HepG2 (cell line): ENCODE measurements around the gene GPR61. TPM values are rescaled to one million over a fixed set of nuclear protein-coding genes. Genes with fewer than 3 reads are reported as not detected.
A peak's percentile ranks its signal among the peaks of the same experiment; 100 is the strongest.

Source experiments
- FOXJ3 ChIP-seq: sonication (generic); formaldehyde crosslinking; IDR thresholded peaks from 2 replicates; pipeline ENCODE4 v1.4.0; 2020; ENCODE audit warnings: missing genetic modification reagents, mild to moderate bottlenecking, borderline replicate concordance
- HOXD1 ChIP-seq: sonication (generic); formaldehyde crosslinking; IDR thresholded peaks from 2 replicates; pipeline ENCODE4 v1.5.0; 2020; ENCODE audit warnings: missing genetic modification reagents
- KLF15 ChIP-seq: sonication (generic); formaldehyde crosslinking; IDR thresholded peaks from 2 replicates; pipeline ENCODE4 v1.8.1; 2023; ENCODE audit warnings: borderline replicate concordance, mild to moderate bottlenecking, inconsistent platforms, missing genetic modification reagents, mixed read lengths
- MNT ChIP-seq: fragments of 450-650 bp; IDR thresholded peaks from 2 replicates; pipeline ENCODE4 v1.6.1; 2016
- MXD3 ChIP-seq: IDR thresholded peaks from 2 replicates; pipeline ENCODE4 v1.6.1; 2016; ENCODE audit warnings: mild to moderate bottlenecking, missing biosample characterization, missing genetic modification reagents
- NFAT5 ChIP-seq: sonication (generic); formaldehyde crosslinking; IDR thresholded peaks from 2 replicates; pipeline ENCODE4 v1.4.0; 2020; ENCODE audit warnings: missing genetic modification reagents
- POLR2AphosphoS5 ChIP-seq: IDR thresholded peaks from 2 replicates; pipeline ENCODE4 v1.6.1; 2012; ENCODE audit warnings: low read depth, low read length
- SRSF4 ChIP-seq: fragments of 200-400 bp; formaldehyde crosslinking; IDR thresholded peaks from one replicate; pipeline ENCODE4 v1.6.1; 2018; ENCODE audit warnings: mild to moderate bottlenecking, low read depth, low read length, moderate library complexity; ENCODE audit not compliant: poor library complexity, severe bottlenecking
- SYNCRIP ChIP-seq: fragments of 200-400 bp; formaldehyde crosslinking; IDR thresholded peaks from 2 replicates; pipeline ENCODE4 v1.6.1; 2018; ENCODE audit warnings: mild to moderate bottlenecking, low read depth, low read length; ENCODE audit not compliant: insufficient read depth
- ZBTB26 ChIP-seq: IDR thresholded peaks from 2 replicates; pipeline ENCODE4 v1.6.1; 2016; ENCODE audit warnings: missing compliant biosample characterization, missing genetic modification reagents, borderline replicate concordance
- ZNF124 ChIP-seq: sonication (generic); formaldehyde crosslinking; IDR thresholded peaks from 2 replicates; pipeline ENCODE4 v1.4.0; 2020; ENCODE audit warnings: missing genetic modification reagents
- ZNF501 ChIP-seq: sonication (generic); formaldehyde crosslinking; IDR thresholded peaks from 2 replicates; pipeline ENCODE4 v1.5.1; 2020; ENCODE audit warnings: mild to moderate bottlenecking, moderate library complexity, missing genetic modification reagents
- ZNF503 ChIP-seq: sonication (generic); formaldehyde crosslinking; IDR thresholded peaks from 2 replicates; pipeline ENCODE4 v1.4.0; 2020; ENCODE audit warnings: missing genetic modification reagents
- ZNF557 ChIP-seq: sonication (generic); formaldehyde crosslinking; IDR thresholded peaks from 2 replicates; pipeline ENCODE4 v1.4.0; 2020; ENCODE audit warnings: missing genetic modification reagents
- ZNF607 ChIP-seq: sonication (generic); formaldehyde crosslinking; IDR thresholded peaks from 2 replicates; pipeline ENCODE4 v1.5.1; 2020; ENCODE audit warnings: missing genetic modification reagents, mild to moderate bottlenecking, borderline replicate concordance
- ZNF790 ChIP-seq: sonication (generic); formaldehyde crosslinking; IDR thresholded peaks from 2 replicates; pipeline ENCODE4 v1.8.0; 2022; ENCODE audit warnings: missing genetic modification reagents, mild to moderate bottlenecking, borderline replicate concordance
- ZNF891 ChIP-seq: sonication (generic); formaldehyde crosslinking; IDR thresholded peaks from 2 replicates; pipeline ENCODE4 v1.5.0; 2020; ENCODE audit warnings: mild to moderate bottlenecking, missing genetic modification reagents
- ZSCAN29 ChIP-seq: sonication (generic); formaldehyde crosslinking; conservative IDR thresholded peaks from 2 replicates; pipeline ENCODE4 v1.4.0; 2020; ENCODE audit warnings: mild to moderate bottlenecking, missing genetic modification reagents
- polyA plus RNA-seq, 8 experiments: library from polyadenylated mRNA; depleted of rRNA in 3 of 8; stranded (reverse) in 7 of 8; unstranded in 1 of 8; fragments of >200 nt; fragmentation: Illumina TruSeq in 4 of 8; extraction: Trizol in 4 of 8; gene quantifications; 2 replicates each; pipeline versions ENCODE4 v1.2.1 to v1.2.3, GENCODE V29; 2011 to 2016; ENCODE audit warnings: low read depth in 4 of 8, missing spikeins in 1 of 8, mixed read lengths in 1 of 8; ENCODE audit not compliant: insufficient read depth in 1 of 8
- total RNA-seq, 5 experiments: library from RNA; depleted of rRNA; stranded (reverse); fragments of >200 nt; fragmentation: Illumina TruSeq; extraction: Trizol; gene quantifications; 2 replicates each; pipeline ENCODE4 v1.2.3, GENCODE V29; 2016; ENCODE audit warnings: low read depth in 1 of 5

GPR61 gene
- total and polyA plus RNA-seq, 2 of the 13 experiments (the other 11 are each of a cell fraction or from before 2014, with no cell fraction given) = not detected

- peak; percentile 71 for TF ChIP-seq POLR2AphosphoS5
- no peak; the same call in 1 of the 2 replicates for TF ChIP-seq ZNF124
- peak; percentile 67; the same call in 1 of the 2 replicates for TF ChIP-seq ZNF557 (CRISPR knock-in tag)
- peak; percentile 75; the same call in 1 of the 2 replicates for TF ChIP-seq HOXD1 (CRISPR knock-in tag)
- peak; percentile 82; the same call in 1 of the 2 replicates for TF ChIP-seq ZBTB26 (CRISPR knock-in tag)
- TF ChIP-seq SRSF4 = no peak
- TF ChIP-seq MXD3 (CRISPR knock-in tag) = peak; percentile 64; the same call in 1 of the 2 replicates
- TF ChIP-seq ZNF501 = peak; percentile 88
- no peak for TF ChIP-seq SYNCRIP
- 0 out of 2 replicates have a peak, but pooled peaks have one; percentile 70 for TF ChIP-seq ZNF790 (CRISPR knock-in tag)
- TF ChIP-seq KLF15 (CRISPR knock-in tag) = 0 out of 2 replicates have a peak, but pooled peaks have one; percentile 29
- TF ChIP-seq ZNF607 = peak; percentile 25; the same call in 1 of the 2 replicates
- peak; percentile 85; the same call in 1 of the 2 replicates for TF ChIP-seq ZNF891 (CRISPR knock-in tag)
- TF ChIP-seq NFAT5 (CRISPR knock-in tag) = peak; percentile 62; the same call in 1 of the 2 replicates
- no peak for TF ChIP-seq ZNF503
- 0 out of 2 replicates have a peak, but pooled peaks have one; percentile 30 for TF ChIP-seq ZSCAN29 (CRISPR knock-in tag)
- peak; percentile 12; the same call in 1 of the 2 replicates for TF ChIP-seq MNT
- no peak for TF ChIP-seq FOXJ3
These were observed 45.7 kb upstream of the GPR61 start, which contains the start of gene CYB561D1 (continued) for GRCh38 chr1:109493805-109494539.
